Measurements from ENCODE around the gene PIK3R3. TPM values are rescaled to one million over a fixed set of nuclear protein-coding genes. Genes with fewer than 3 reads are reported as not detected.

Gene PIK3R3
- total RNA-seq, 2 experiments from 2014 or later = 4.8 to 5.4 TPM

DNA sequence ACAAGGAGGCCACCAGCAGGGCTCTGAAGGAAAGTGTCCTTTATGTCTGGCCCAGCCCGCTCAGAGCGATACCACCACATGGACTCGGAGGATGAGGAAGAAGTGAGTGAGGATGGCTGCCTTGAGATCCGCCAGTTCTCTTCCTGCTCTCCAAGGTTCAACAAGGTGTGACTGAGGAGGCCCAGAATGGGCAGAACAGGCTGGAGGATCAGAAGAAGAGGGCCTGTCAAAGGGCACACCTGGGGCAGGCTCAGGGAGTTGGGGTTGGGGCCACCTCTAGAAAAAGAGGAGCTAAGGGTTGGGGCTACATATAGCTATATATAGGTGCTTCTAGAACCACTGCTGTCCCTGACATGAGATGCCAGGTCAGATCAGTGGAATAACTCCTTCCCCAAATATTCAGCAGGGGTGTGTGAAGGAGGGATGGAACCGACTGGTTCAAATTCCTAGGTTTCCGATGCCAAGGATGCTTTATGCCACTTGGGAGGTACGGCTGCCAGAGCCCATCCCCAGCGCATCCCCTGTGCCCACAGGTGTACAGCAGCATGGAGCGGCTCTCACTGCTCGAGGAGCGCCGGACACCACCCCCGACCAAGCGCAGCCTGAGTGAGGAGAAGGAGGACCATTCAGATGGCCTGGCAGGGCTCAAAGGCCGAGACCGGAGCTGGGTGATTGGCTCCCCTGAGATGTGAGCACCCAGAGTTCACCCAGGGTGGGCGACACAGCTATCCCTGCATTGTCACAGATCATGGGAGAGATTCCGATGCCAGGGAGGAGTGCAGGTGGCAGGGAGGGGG lies 102.2 kb downstream of the PIK3R3 start:
- Mint-ChIP-seq H3K4me1 (ENCODE audit: low read depth) (no peaks in the 10 kb centered on the region), H3K9me3 (ENCODE audit: insufficient read depth) (no peaks in the 10 kb centered on the region), H3K36me3 (ENCODE audit: low read depth) (no peaks in the 10 kb centered on the region), H3K27me3 (ENCODE audit: low read depth) (no peaks in the 10 kb centered on the region), H3K4me3 (no peak overlapping the region), H3K27ac (no peak overlapping the region)
- POLR2A ChIA-PET = interaction anchor here (0.6 kb wide), 1 partner anchor 59 kb away, joined by 3 read pairs; no protein-coding TSS in a partner anchor
- ATAC-seq (no peak), DNase-seq (no peak)
- CTCF ChIA-PET = no interaction called here

DNA sequence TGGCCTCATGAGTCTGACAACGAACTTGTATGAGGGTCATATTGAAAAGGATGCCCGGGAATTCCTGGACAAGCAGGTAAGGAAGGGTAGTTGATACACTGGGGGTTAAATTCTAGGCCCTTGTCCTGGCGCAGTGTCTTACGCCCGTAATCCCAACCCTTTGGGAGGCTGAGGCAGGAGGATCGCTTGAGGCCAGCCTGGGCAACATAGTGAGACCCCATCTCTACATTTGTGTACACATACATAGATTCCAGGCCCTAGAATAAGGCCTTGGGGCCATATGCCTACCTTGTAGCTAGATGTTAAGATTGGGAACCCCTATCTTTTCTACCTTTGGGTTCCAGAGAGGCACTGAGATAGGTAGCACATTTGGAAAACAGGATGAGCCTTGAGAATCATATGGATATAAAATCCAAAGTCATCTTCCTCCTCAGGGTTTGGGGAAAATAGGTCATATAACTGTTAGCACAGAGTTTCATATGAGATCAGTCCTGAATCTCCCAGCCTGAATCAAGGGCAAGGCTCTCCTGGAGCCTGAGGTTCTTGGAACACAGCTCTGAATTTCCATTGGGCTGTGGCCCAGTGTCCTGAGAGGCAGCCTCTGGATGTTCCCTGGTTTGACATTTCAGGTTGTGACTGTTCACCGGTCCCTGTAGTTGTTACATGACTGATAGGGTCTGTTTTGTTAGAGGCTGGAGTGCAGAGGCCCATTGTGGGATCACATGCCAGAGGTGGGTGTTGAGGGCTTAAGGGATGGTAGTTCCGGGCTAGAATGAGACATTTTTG lies 104.4 kb downstream of the PIK3R3 start:
- no peak for ATAC-seq
- Mint-ChIP-seq H3K9me3 (ENCODE audit: insufficient read depth) (no peaks in the 10 kb centered on the region), H3K36me3 (ENCODE audit: low read depth) (peaks cover 5% of the 10 kb centered on the region), H3K4me1 (ENCODE audit: low read depth) (no peaks in the 10 kb centered on the region), H3K27me3 (ENCODE audit: low read depth) (no peaks in the 10 kb centered on the region), H3K4me3 (no peak overlapping the region), H3K27ac (no peak overlapping the region)
- no peak for DNase-seq
- ChIA-PET POLR2A (no interaction called here), CTCF (interaction anchor here (1.0 kb wide), 1 partner anchor 196 kb away, joined by 3 read pairs; no protein-coding TSS in a partner anchor)

GRCh38 chr1:46026531-46026930 lies 105.9 kb downstream of the PIK3R3 start:
- no peak for DNase-seq
- ChIA-PET CTCF (interaction anchor here (0.6 to 1.0 kb wide), 2 partner anchors 10 to 154 kb away, joined by 3 to 4 read pairs; no protein-coding TSS in a partner anchor), POLR2A (no interaction called here)
- H3K4me3 Mint-ChIP-seq = no peak overlapping the region
- no peaks in the 10 kb centered on the region for H3K4me1 Mint-ChIP-seq (ENCODE audit: low read depth)
- no peak for ATAC-seq
- H3K27me3 Mint-ChIP-seq (ENCODE audit: low read depth) = no peaks in the 10 kb centered on the region
- peaks cover 5% of the 10 kb centered on the region for H3K36me3 Mint-ChIP-seq (ENCODE audit: low read depth)
- no peak overlapping the region for H3K27ac Mint-ChIP-seq
- H3K9me3 Mint-ChIP-seq (ENCODE audit: insufficient read depth) = no peaks in the 10 kb centered on the region

DNA sequence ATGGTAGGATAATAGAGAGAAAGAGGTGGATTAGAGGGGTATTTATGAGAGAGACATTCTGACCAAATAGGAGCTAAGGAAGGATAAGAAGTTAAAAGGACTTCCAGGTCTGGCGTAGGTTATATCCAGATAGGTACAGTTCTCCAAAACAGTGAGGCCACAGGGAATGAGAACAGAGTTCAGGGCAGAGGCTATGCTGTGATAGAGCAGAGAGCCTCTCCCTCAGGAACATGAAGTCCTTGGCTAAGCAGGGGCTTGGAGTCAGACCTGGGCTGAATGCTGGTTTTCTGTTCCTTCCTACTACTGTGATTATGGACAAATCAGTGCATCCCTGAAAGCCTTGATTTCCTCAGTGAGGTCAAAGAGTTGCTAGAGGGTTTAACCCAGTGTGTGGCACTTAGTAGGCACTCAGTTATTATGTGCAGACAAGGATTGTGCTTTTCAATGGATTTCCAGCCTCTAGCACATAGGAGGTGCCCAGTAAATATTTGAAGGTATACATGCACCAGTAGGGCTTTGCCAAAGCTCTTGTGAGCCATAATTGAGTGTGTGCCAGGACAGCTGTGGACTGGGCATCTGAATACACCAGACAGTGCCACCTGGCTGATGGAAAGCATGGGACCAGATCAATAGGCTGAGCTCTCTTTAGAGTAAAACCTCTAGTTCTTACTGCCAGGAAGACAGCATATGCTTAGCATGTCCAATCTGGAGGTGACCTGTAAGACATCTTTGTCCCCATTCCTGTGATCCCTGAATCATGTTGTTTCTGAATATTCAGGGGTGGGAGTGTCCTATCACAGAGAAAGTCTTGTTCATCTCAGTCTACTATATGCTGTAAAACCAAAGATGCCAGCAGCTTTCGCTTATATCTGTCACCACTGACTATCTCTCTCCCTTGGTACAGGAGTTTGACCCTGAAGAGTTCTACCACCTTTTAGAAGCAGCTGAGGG lies 111.1 kb downstream of the PIK3R3 start:
- ATAC-seq (no peak), DNase-seq (no peak)
- Mint-ChIP-seq H3K36me3 (ENCODE audit: low read depth) (peaks cover 5% of the 10 kb centered on the region), H3K9me3 (ENCODE audit: insufficient read depth) (no peaks in the 10 kb centered on the region), H3K4me3 (no peak overlapping the region), H3K27ac (no peak overlapping the region), H3K4me1 (ENCODE audit: low read depth) (no peaks in the 10 kb centered on the region), H3K27me3 (ENCODE audit: low read depth) (no peaks in the 10 kb centered on the region)
- CTCF ChIA-PET = interaction anchor here (1.9 kb wide), 1 partner anchor 202 kb away, joined by 4 read pairs; no protein-coding TSS in a partner anchor
- POLR2A ChIA-PET = no interaction called here

- no peak for ATAC-seq
- Mint-ChIP-seq H3K4me1 (ENCODE audit: low read depth) (no peaks in the 10 kb centered on the region), H3K27me3 (ENCODE audit: low read depth) (no peaks in the 10 kb centered on the region), H3K4me3 (no peak overlapping the region), H3K9me3 (ENCODE audit: insufficient read depth) (no peaks in the 10 kb centered on the region), H3K27ac (no peak overlapping the region), H3K36me3 (ENCODE audit: low read depth) (peaks cover 5% of the 10 kb centered on the region)
- CTCF ChIA-PET = no interaction called here
- POLR2A ChIA-PET = no interaction called here
- no peak for DNase-seq
Observed at GRCh38 chr1:46020010-46020409, 112.4 kb downstream of the PIK3R3 start.

- CTCF ChIA-PET = no interaction called here
- Mint-ChIP-seq H3K27me3 (ENCODE audit: low read depth) (no peaks in the 10 kb centered on the region), H3K4me1 (ENCODE audit: low read depth) (no peaks in the 10 kb centered on the region), H3K4me3 (no peak overlapping the region), H3K36me3 (ENCODE audit: low read depth) (peaks cover 5% of the 10 kb centered on the region), H3K9me3 (ENCODE audit: insufficient read depth) (no peaks in the 10 kb centered on the region), H3K27ac (no peak overlapping the region)
- ATAC-seq (no peak), DNase-seq (no peak)
- POLR2A ChIA-PET = no interaction called here
Observed at GRCh38 chr1:46019348-46019747, 113.1 kb downstream of the PIK3R3 start.

DNA sequence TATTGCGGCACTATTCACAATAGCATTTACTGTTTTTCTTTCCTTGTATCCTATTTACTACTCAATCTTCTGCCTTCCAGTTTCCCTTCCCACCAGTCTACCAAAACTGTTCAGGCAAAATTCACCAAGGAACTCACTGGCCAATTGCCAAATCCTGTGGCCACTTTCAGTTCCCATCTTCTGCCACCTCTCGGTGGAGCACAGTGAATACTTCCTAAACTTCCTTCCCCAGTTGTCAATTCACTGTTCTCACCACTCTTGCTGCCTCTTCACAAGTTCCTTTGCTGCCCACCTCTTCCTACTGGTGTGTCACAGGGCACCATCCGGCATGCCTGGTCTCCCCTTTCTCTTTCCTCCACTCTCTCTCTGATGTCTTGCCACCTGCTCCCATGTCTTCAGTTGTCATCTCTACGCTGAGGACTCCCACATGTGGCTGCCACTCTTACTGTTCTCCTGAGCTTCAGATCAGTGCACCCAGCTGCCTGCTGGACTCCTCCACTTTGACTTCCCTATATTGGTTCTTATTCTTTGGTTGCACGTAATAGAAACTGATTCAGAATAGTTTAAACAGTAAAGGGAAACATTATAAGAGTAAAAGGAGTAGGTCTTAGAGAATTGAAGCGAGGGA lies 114.4 kb downstream of the PIK3R3 start:
- H3K9me3 Mint-ChIP-seq (ENCODE audit: insufficient read depth) = no peaks in the 10 kb centered on the region
- no peak overlapping the region for H3K4me3 Mint-ChIP-seq
- ChIA-PET POLR2A (interaction anchor here (0.6 kb wide), 1 partner anchor 69 kb away, joined by 3 read pairs; no protein-coding TSS in a partner anchor), CTCF (no interaction called here)
- DNase-seq (no peak), ATAC-seq (no peak)
- no peaks in the 10 kb centered on the region for H3K4me1 Mint-ChIP-seq (ENCODE audit: low read depth)
- H3K27ac Mint-ChIP-seq = no peak overlapping the region
- no peaks in the 10 kb centered on the region for H3K36me3 Mint-ChIP-seq (ENCODE audit: low read depth)
- H3K27me3 Mint-ChIP-seq (ENCODE audit: low read depth) = no peaks in the 10 kb centered on the region

DNA sequence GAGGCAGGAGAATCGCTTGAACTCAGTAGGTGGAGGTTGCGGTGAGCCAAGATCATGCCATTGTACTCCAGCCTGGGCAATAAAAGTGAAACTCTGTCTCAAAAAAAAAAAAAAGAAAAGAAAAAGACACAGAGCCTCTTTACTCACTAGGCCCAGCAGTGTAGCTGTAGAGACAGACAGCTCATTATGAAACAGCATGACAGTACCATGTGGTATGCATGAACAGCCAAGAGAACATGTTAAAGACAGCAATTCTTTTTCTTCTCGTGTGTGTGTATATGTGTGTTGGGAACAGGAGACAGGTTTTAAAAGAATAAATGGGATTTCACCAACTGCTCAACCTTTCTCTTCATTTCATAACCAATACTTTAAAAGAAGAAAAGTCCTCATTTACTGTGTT lies 118.8 kb downstream of the PIK3R3 start:
- no peaks in the 10 kb centered on the region for H3K9me3 Mint-ChIP-seq (ENCODE audit: insufficient read depth)
- no peaks in the 10 kb centered on the region for H3K4me1 Mint-ChIP-seq (ENCODE audit: low read depth)
- H3K36me3 Mint-ChIP-seq (ENCODE audit: low read depth) = peaks cover 6% of the 10 kb centered on the region
- DNase-seq = no peak
- ATAC-seq = no peak
- H3K4me3 Mint-ChIP-seq = no peak overlapping the region
- no peaks in the 10 kb centered on the region for H3K27me3 Mint-ChIP-seq (ENCODE audit: low read depth)
- H3K27ac Mint-ChIP-seq = no peak overlapping the region
- CTCF ChIA-PET = no interaction called here
- POLR2A ChIA-PET = no interaction called here

DNA sequence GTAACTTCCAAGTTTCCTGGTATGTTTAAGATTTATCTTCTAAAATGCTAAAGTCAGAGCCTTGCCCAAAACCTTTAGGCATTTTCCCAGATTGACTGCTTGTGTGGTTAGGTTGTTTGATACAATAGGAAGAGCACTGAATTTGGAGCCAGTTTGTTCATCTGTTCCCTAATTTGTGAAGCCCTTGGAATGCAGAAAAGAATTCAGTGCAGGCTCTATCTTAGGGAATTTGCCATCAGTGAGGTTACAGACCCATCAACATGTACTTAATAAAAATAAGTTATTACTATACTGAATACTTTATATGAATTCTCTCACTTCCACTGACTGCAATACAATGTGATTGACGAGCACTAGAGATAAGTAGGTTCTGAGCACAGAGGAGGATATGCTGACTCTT lies 120.2 kb downstream of the PIK3R3 start:
- no peaks in the 10 kb centered on the region for H3K4me1 Mint-ChIP-seq (ENCODE audit: low read depth)
- no peak overlapping the region for H3K27ac Mint-ChIP-seq
- H3K36me3 Mint-ChIP-seq (ENCODE audit: low read depth) = peaks cover 15% of the 10 kb centered on the region
- POLR2A ChIA-PET = no interaction called here
- ATAC-seq (no peak), DNase-seq (no peak)
- H3K9me3 Mint-ChIP-seq (ENCODE audit: insufficient read depth) = no peaks in the 10 kb centered on the region
- CTCF ChIA-PET = interaction anchor here (1.3 kb wide), 1 partner anchor 211 kb away, joined by 3 read pairs; no protein-coding TSS in a partner anchor
- H3K27me3 Mint-ChIP-seq (ENCODE audit: low read depth) = no peaks in the 10 kb centered on the region
- H3K4me3 Mint-ChIP-seq = no peak overlapping the region

GRCh38 chr1:46011121-46011695 lies 121.2 kb downstream of the PIK3R3 start:
- no peak overlapping the region for H3K4me3 Mint-ChIP-seq
- DNase-seq = no peak
- ATAC-seq = no peak
- ChIA-PET CTCF (interaction anchor here (1.3 kb wide), 1 partner anchor 212 kb away, joined by 3 read pairs; no protein-coding TSS in a partner anchor), POLR2A (no interaction called here)
- no peaks in the 10 kb centered on the region for H3K4me1 Mint-ChIP-seq (ENCODE audit: low read depth)
- no peak overlapping the region for H3K27ac Mint-ChIP-seq
- H3K9me3 Mint-ChIP-seq (ENCODE audit: insufficient read depth) = no peaks in the 10 kb centered on the region
- no peaks in the 10 kb centered on the region for H3K27me3 Mint-ChIP-seq (ENCODE audit: low read depth)
- peaks cover 20% of the 10 kb centered on the region for H3K36me3 Mint-ChIP-seq (ENCODE audit: low read depth)

GRCh38 chr1:46010611-46011010 lies 121.8 kb downstream of the PIK3R3 start:
- Mint-ChIP-seq H3K27me3 (ENCODE audit: low read depth) (no peaks in the 10 kb centered on the region), H3K4me3 (no peak overlapping the region), H3K27ac (no peak overlapping the region), H3K4me1 (ENCODE audit: low read depth) (no peaks in the 10 kb centered on the region), H3K36me3 (ENCODE audit: low read depth) (peaks cover 20% of the 10 kb centered on the region), H3K9me3 (ENCODE audit: insufficient read depth) (no peaks in the 10 kb centered on the region)
- no peak for ATAC-seq
- ChIA-PET CTCF (no interaction called here), POLR2A (no interaction called here)
- no peak for DNase-seq

Measured in activated CD8-positive, alpha-beta T cell treated with anti-CD3 and anti-CD28 coated beads, Interleukin-2, amount 10 ng/mL, durations not matched to agents 7 days and 5 days (primary cell).